K562 (cell line): Measurements from ENCODE around the gene JDP2. TPM values are rescaled to one million over a fixed set of nuclear protein-coding genes. Genes with fewer than 3 reads are reported as not detected.

ENCODE experiments used
- ATAC-seq: fragments of 200-7000 bp; cut with Tn5 transposase; 3 replicates; pipeline ENCODE4 v1.9.1; 2020; ENCODE audit warnings: moderate library complexity
- BruUV-seq: library from RNA; stranded (reverse); fragments of 400-500 nt; replicated peaks from 2 replicates; lab custom pipeline; 2021; lab: Mats Ljungman, UMichigan
- CTCF ChIA-PET: fragments of 300-600 bp; formaldehyde crosslinking; extraction: SDS; loops from one replicate; lab custom pipeline; 2021; ENCODE audit warnings: low intra/inter-chr PET ratio; lab: Yijun Ruan, JAX
- POLR2A ChIA-PET: fragments of 300-600, 350-650 bp; sonication (Branson Sonifier 250); formaldehyde crosslinking; extraction: SDS; loops from one replicate; lab custom pipeline; 2021; ENCODE audit warnings: antibody characterized with exemption, inconsistent platforms; lab: Yijun Ruan, JAX
- DNase-seq, 4 experiments: peaks; one replicate each; pipeline versions ENCODE4 v3.0.0 to v3.0.0-alpha.2; 2011 to 2018; ENCODE audit warnings: low spot score in 3 of 4, mixed read lengths in 3 of 4; ENCODE audit errors: extremely low read depth in 1 of 4
- FAIRE-seq: peaks from 2 replicates; lab custom pipeline; 2011; peaks lifted over from hg19 to GRCh38; lab: Jason Lieb, UNC
- H2AFZ ChIP-seq: 2 replicates; pipeline ENCODE4 v1.6.0; 2011; ENCODE audit warnings: low read depth, low read length, control low read depth, inconsistent platforms
- H3K27ac ChIP-seq: fragments of 200-600 bp; 3 replicates; pipeline ENCODE4 v1.8.0; 2011; ENCODE audit warnings: low read depth, mild to moderate bottlenecking, control low read depth, inconsistent platforms, low read length, moderate library complexity, mixed read lengths; ENCODE audit errors: extremely low read depth
- H3K27me3 ChIP-seq, 2 experiments: fragments of 300-600 bp in 1 of 2; 2 replicates in 1 of 2; 3 replicates in 1 of 2; pipeline versions ENCODE4 v1.6.0 to v1.8.0; 2011; ENCODE audit warnings: inconsistent platforms in 2 of 2, low read length in 2 of 2, mild to moderate bottlenecking in 1 of 2, mixed read lengths in 1 of 2, moderate library complexity in 1 of 2; ENCODE audit not compliant: control insufficient read depth in 2 of 2, insufficient read depth in 2 of 2
- H3K36me3 ChIP-seq: fragments of 300-600 bp; 3 replicates; pipeline ENCODE4 v1.8.0; 2011; ENCODE audit warnings: mild to moderate bottlenecking, low read length, inconsistent platforms; ENCODE audit not compliant: control insufficient read depth, insufficient read depth
- H3K4me1 ChIP-seq, 2 experiments: fragments of 200-600 bp in 1 of 2; replicated peaks in 1 of 2; 2 replicates in 1 of 2; 3 replicates in 1 of 2; pipeline versions ENCODE4 v1.5.1 to v1.8.0; 2011; ENCODE audit warnings: inconsistent platforms in 2 of 2, low read length in 2 of 2, mild to moderate bottlenecking in 1 of 2, mixed read lengths in 1 of 2, moderate library complexity in 1 of 2; ENCODE audit not compliant: control insufficient read depth in 2 of 2, insufficient read depth in 2 of 2
- H3K4me2 ChIP-seq: 2 replicates; pipeline ENCODE4 v1.6.1; 2011; ENCODE audit warnings: low read length, control low read depth, inconsistent platforms, mixed read lengths; ENCODE audit not compliant: insufficient read depth
- H3K4me3 ChIP-seq: fragments of 200-600 bp; sonication (generic), shearing (Covaris generic); 2 replicates; pipeline ENCODE4 v1.5.1; 2016; ENCODE audit warnings: control low read depth, inconsistent platforms
- H3K79me2 ChIP-seq: fragments of 200-600 bp; 3 replicates; pipeline ENCODE4 v1.8.0; 2011; ENCODE audit warnings: low read length, inconsistent platforms; ENCODE audit not compliant: control insufficient read depth, insufficient read depth
- H3K9ac ChIP-seq, 2 experiments: 2 replicates each; pipeline versions ENCODE4 v1.6.0 to v1.6.1; 2011; ENCODE audit warnings: low read depth in 2 of 2, low read length in 2 of 2, control low read depth in 1 of 2, inconsistent platforms in 1 of 2, mild to moderate bottlenecking in 1 of 2, mixed read lengths in 1 of 2; ENCODE audit not compliant: insufficient read depth in 1 of 2
- H3K9me1 ChIP-seq: one replicate; pipeline ENCODE4 v1.6.0; 2011; ENCODE audit warnings: inconsistent platforms, mild to moderate bottlenecking, low read length, moderate library complexity; ENCODE audit not compliant: control insufficient read depth, insufficient read depth
- H3K9me3 ChIP-seq: replicated peaks from 2 replicates; pipeline ENCODE4 v1.5.1; 2011; ENCODE audit warnings: low read depth, low read length, inconsistent platforms; ENCODE audit not compliant: control insufficient read depth, insufficient read depth
- H4K20me1 ChIP-seq: replicated peaks from 2 replicates; pipeline ENCODE4 v1.6.1; 2011; ENCODE audit warnings: low read length, inconsistent platforms, mixed read lengths; ENCODE audit not compliant: control insufficient read depth, insufficient read depth
- CBX5 ChIP-seq: IDR thresholded peaks from 2 replicates; pipeline ENCODE4 v1.6.1; 2014; ENCODE audit warnings: low read depth, borderline replicate concordance
- FOSL1 ChIP-seq: fragments of 200-800 bp; sonication (Bioruptor generic); conservative IDR thresholded peaks from 2 replicates; pipeline ENCODE4 v1.6.1; 2016; ENCODE audit warnings: missing genetic modification characterization, missing compliant biosample characterization
- MCM3 ChIP-seq: fragments of 450-650 bp; IDR thresholded peaks from 2 replicates; pipeline ENCODE4 v1.6.1; 2016
- RFX1 ChIP-seq: fragments of 450-650 bp; IDR thresholded peaks from 2 replicates; pipeline ENCODE4 v1.6.1; 2016; ENCODE audit warnings: mild to moderate bottlenecking, moderate library complexity
- RFX5 ChIP-seq: IDR thresholded peaks from 2 replicates; pipeline ENCODE4 v1.6.1; 2011; ENCODE audit warnings: low read depth, mild to moderate bottlenecking, improper control_type of control experiment, low read length
- RFX7 ChIP-seq: fragments of 250-450 bp; sonication (Bioruptor Pico); IDR thresholded peaks from 2 replicates; pipeline ENCODE4 v1.5.1; 2021; ENCODE audit warnings: mild to moderate bottlenecking
- ZBTB34 ChIP-seq: fragments of 250-450 bp; sonication (Bioruptor Pico); IDR thresholded peaks from 2 replicates; pipeline ENCODE4 v1.8.0; 2021; ENCODE audit warnings: mild to moderate bottlenecking, moderate library complexity
- WGBS: fragments of 100-300 bp; shearing (Covaris generic); methylation state at CpG from one replicate; pipeline ENCODE4 v1.1.6; 2016; ENCODE audit warnings: low coverage, mixed read lengths; ENCODE audit not compliant: insufficient coverage; ENCODE audit errors: missing lambda C conversion rate; 5-methylcytosine and 5-hydroxymethylcytosine counted together
- in situ Hi-C: fragments of 300-500 bp; cut with MboI; formaldehyde crosslinking; loops from 4 replicates; pipeline ENCODE4 v1.15.0; 2018; ENCODE audit warnings: inconsistent platforms, mixed read lengths
- intact Hi-C: fragments of 100-400 bp; cut with micrococcal nuclease; formaldehyde crosslinking; loops from 2 replicates; pipeline ENCODE4 v1.14.2; 2022
- polyA plus RNA-seq, 8 experiments: library from polyadenylated mRNA; depleted of rRNA in 4 of 8; stranded (reverse) in 5 of 8; unstranded in 3 of 8; fragments of >200 nt; fragmentation: Nextera tagmentation in 2 of 8; fragmentation: Illumina TruSeq in 1 of 8; extraction: Ambion mirVana in 2 of 8; extraction: Trizol in 1 of 8; gene quantifications; 2 replicates each; pipeline versions ENCODE4 v1.2.1 to v1.2.3, GENCODE V29; 2011 to 2014; ENCODE audit warnings: inconsistent platforms in 1 of 8, missing spikeins in 1 of 8
- total RNA-seq, 7 experiments: library from RNA; depleted of rRNA in 6 of 7; stranded (reverse); fragments of >200 nt in 6 of 7; fragmentation: Illumina TruSeq in 2 of 7; extraction: Trizol in 2 of 7; gene quantifications; 2 replicates each; pipeline versions ENCODE4 v1.2.1 to v1.2.3, GENCODE V29; 2011 to 2021; ENCODE audit warnings: low replicate concordance in 1 of 7
- TF ChIP-seq, protein P1 (sequence below): fragments of 450-650 bp; IDR thresholded peaks from 2 replicates; pipeline ENCODE4 v1.6.1; 2016; ENCODE audit warnings: borderline replicate concordance

JDP2 gene
- total and polyA plus RNA-seq, 9 of the 15 experiments (the other 6 are each of a cell fraction or from before 2014, with no cell fraction given): 0.27 to 13.8 (median 3.1) TPM

GRCh38 chr14:75401361-75401760, 26.5 kb upstream of the JDP2 start:
- CTCF ChIA-PET: no interaction called here
- no peak overlapping the region for H3K9ac ChIP-seq
- 22% methylated on average over 9 of the region's 10 CpGs for WGBS
- H3K4me2 ChIP-seq: no peak overlapping the region
- peaks cover 0 to 6% of the 10 kb centered on the region in 2 experiments; a peak in 2 of 5 replicates for H3K27me3 ChIP-seq
- H3K9me1 ChIP-seq: no peaks in the 10 kb centered on the region
- H2AFZ ChIP-seq: 0 out of 2 replicates have a peak overlapping the region, but pooled peaks have one; percentile 59
- POLR2A ChIA-PET: no interaction called here
- BruUV-seq: no TSS peak
- ATAC-seq: no peak
- in situ Hi-C loops: no loop called here
- intact Hi-C loops: no loop called here
- no peaks in the 10 kb centered on the region for H4K20me1 ChIP-seq
- no peak for DNase-seq
- H3K4me3 ChIP-seq: no peak overlapping the region
- peaks cover 0 to 4% of the 10 kb centered on the region in 2 experiments; a peak in 2 of 5 replicates for H3K4me1 ChIP-seq
- H3K27ac ChIP-seq: no peak overlapping the region
- H3K36me3 ChIP-seq: no peaks in the 10 kb centered on the region
- no peak for FAIRE-seq
- 0 out of 2 replicates have a peak, but pooled peaks cover 2% of the 10 kb centered on the region for H3K9me3 ChIP-seq
- TF ChIP-seq RFX1 (peak; percentile 26; the same call in 1 of the 2 replicates), MCM3 (no peak)
- TF ChIP-seq, all 486 proteins: peak for 1
- no peaks in the 10 kb centered on the region for H3K79me2 ChIP-seq

GRCh38 chr14:75402867-75403413, 24.9 kb upstream of the JDP2 start:
- no peaks in the 10 kb centered on the region for H3K79me2 ChIP-seq
- no peak overlapping the region for H3K4me3 ChIP-seq
- no peak overlapping the region for H3K27ac ChIP-seq
- FAIRE-seq (no peak), ATAC-seq (peak; percentile 63), DNase-seq (peak in 1 of 4 experiments; percentile 13)
- in situ Hi-C loops: no loop called here
- no TSS peak for BruUV-seq
- H3K36me3 ChIP-seq: no peaks in the 10 kb centered on the region
- 24% methylated on average over 2 of the region's 5 CpGs for WGBS
- no peaks in the 10 kb centered on the region for H3K27me3 ChIP-seq
- peak overlapping the region; percentile 51 for H2AFZ ChIP-seq
- no peak overlapping the region for H3K4me2 ChIP-seq
- no peaks in the 10 kb centered on the region for H4K20me1 ChIP-seq
- H3K9me3 ChIP-seq: 0 out of 2 replicates have a peak, but pooled peaks cover 2% of the 10 kb centered on the region
- H3K9ac ChIP-seq: no peak overlapping the region
- POLR2A ChIA-PET: no interaction called here
- H3K4me1 ChIP-seq: peaks cover 0 to 4% of the 10 kb centered on the region in 2 experiments; a peak in 2 of 5 replicates
- CTCF ChIA-PET: no interaction called here
- intact Hi-C loops: no loop called here
- no peaks in the 10 kb centered on the region for H3K9me1 ChIP-seq
- TF ChIP-seq, protein P1, sequence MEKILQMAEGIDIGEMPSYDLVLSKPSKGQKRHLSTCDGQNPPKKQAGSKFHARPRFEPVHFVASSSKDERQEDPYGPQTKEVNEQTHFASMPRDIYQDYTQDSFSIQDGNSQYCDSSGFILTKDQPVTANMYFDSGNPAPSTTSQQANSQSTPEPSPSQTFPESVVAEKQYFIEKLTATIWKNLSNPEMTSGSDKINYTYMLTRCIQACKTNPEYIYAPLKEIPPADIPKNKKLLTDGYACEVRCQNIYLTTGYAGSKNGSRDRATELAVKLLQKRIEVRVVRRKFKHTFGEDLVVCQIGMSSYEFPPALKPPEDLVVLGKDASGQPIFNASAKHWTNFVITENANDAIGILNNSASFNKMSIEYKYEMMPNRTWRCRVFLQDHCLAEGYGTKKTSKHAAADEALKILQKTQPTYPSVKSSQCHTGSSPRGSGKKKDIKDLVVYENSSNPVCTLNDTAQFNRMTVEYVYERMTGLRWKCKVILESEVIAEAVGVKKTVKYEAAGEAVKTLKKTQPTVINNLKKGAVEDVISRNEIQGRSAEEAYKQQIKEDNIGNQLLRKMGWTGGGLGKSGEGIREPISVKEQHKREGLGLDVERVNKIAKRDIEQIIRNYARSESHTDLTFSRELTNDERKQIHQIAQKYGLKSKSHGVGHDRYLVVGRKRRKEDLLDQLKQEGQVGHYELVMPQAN: no peak
- TF ChIP-seq RFX5 (no peak), RFX7 (CRISPR knock-in tag) (no peak), ZBTB34 (CRISPR knock-in tag) (no peak), FOSL1 (tag) (no peak), CBX5 (no peak)
